Stimulated activated naive CD4-positive, alpha-beta T cell (primary cell): ENCODE measurements around the gene CNOT11.
"Not testable (repeated sequence)": the region's sequence is repeated elsewhere in the genome, so short reads cannot be mapped to it uniquely, and the experiment has no call there.

Experiments
- DNase-seq, 6 experiments: peaks; one replicate each; lab custom pipeline; 2025; lab: John Stamatoyannopoulos, UW

The CNOT11 gene

DNA sequence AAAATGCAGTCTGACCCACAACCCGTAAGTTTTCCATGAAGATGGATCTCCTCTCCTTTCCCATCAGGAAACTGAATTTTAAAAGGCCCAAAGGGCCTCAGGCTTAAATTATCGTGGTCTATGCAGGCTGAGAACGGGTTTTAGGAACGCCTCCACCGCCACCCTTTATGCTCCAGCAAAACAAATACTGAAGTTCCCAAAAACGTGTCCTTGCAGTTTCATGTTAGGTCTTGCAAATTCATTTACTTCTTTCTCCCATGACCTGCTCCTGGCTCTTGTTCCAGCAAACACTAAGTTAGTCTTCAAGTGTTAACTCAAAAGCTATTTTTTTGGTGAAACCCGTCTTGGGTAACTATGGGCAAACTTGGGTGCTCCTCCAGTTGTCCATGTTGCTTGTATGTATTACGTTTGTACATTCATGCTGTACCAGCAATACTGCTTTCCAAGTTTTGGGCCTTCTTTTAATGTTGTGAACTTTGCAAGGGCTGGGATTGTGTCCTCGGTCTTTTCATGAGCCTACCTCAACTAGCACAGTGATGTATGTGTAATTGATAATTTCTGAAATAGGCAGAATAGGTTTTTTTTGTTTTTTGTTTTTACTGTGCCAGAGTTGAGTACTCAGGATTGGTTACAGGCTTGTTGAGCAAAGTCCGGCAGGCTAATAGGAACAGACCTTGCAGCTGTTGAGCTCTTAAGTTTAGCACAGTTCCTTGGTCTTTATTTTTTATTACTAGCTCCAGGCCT lies 57.6 kb downstream of the CNOT11 start:
- DNase-seq: no peak

GRCh38 chr2:101310834-101311695 lies 58.4 kb downstream of the CNOT11 start:
- DNase-seq: peak in 4 of 6 experiments; percentile 16 to 52 (median 50)

- no peak for DNase-seq
Measured at GRCh38 chr2:101311696-101312017, 59.0 kb downstream of the CNOT11 start.

- DNase-seq: not testable (repeated sequence)
Measured at GRCh38 chr2:101316568-101316967, 63.9 kb downstream of the CNOT11 start.
